Fibroblast of mammary gland (primary cell): ENCODE measurements around the gene KATNAL1.

Experiments used
- DNase-seq: peaks from one replicate; pipeline ENCODE4 v3.0.0-alpha.2; 2010; ENCODE audit warnings: low read depth
- H3K4me3 ChIP-seq: 2 replicates; pipeline ENCODE4 v1.5.1; 2011; ENCODE audit warnings: low read depth, mild to moderate bottlenecking, low read length, moderate library complexity; ENCODE audit not compliant: control insufficient read depth
- TF ChIP-seq, protein P1 (sequence below): conservative IDR thresholded peaks from 2 replicates; pipeline ENCODE4 v1.5.1; 2011; ENCODE audit warnings: low read depth, low read length, inconsistent platforms; ENCODE audit not compliant: control insufficient read depth, insufficient read depth

Gene KATNAL1

GRCh38 chr13:30312904-30313303 is 5.6 kb upstream of the KATNAL1 start:
- no peak overlapping the region for H3K4me3 ChIP-seq
- DNase-seq, result no peak

DNA sequence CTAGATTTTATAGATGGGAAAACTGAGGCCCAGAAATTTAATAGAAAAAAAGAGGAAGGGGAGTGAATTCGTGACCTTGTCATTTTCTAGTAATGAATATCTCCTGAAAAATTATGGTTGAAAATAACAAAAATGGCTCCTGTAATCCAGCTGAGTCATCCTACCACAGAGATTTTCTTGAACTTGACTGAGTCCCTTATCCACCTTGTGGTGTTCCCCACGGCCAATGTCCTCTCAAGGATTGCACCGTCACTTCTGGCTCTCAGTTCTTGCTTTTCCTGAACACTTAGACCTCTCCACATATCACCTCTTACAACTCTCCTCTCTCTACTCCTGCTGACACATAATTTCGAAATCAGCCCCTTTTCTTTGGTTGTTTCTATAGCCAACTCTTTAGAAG is 1.2 kb upstream of the KATNAL1 start:
- peak; percentile 47 for DNase-seq
- no peak overlapping the region for H3K4me3 ChIP-seq
- TF ChIP-seq, protein P1, sequence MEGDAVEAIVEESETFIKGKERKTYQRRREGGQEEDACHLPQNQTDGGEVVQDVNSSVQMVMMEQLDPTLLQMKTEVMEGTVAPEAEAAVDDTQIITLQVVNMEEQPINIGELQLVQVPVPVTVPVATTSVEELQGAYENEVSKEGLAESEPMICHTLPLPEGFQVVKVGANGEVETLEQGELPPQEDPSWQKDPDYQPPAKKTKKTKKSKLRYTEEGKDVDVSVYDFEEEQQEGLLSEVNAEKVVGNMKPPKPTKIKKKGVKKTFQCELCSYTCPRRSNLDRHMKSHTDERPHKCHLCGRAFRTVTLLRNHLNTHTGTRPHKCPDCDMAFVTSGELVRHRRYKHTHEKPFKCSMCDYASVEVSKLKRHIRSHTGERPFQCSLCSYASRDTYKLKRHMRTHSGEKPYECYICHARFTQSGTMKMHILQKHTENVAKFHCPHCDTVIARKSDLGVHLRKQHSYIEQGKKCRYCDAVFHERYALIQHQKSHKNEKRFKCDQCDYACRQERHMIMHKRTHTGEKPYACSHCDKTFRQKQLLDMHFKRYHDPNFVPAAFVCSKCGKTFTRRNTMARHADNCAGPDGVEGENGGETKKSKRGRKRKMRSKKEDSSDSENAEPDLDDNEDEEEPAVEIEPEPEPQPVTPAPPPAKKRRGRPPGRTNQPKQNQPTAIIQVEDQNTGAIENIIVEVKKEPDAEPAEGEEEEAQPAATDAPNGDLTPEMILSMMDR, result no peak

More at GRCh38 chr13:30312904-30313303, 5.6 kb upstream of the KATNAL1 start:
- TF ChIP-seq, protein P1, result no peak

- DNase-seq, result no peak
- peak overlapping the region; percentile 88 for H3K4me3 ChIP-seq
- TF ChIP-seq, protein P1, result no peak
Observed at GRCh38 chr13:30307971-30308290, 580 bp upstream of the KATNAL1 start.

- peak; percentile 89 for DNase-seq
- TF ChIP-seq, protein P1, result no peak
- peak overlapping the region; percentile 88 for H3K4me3 ChIP-seq
Observed at GRCh38 chr13:30306762-30307193, 573 bp downstream of the KATNAL1 start.

DNA sequence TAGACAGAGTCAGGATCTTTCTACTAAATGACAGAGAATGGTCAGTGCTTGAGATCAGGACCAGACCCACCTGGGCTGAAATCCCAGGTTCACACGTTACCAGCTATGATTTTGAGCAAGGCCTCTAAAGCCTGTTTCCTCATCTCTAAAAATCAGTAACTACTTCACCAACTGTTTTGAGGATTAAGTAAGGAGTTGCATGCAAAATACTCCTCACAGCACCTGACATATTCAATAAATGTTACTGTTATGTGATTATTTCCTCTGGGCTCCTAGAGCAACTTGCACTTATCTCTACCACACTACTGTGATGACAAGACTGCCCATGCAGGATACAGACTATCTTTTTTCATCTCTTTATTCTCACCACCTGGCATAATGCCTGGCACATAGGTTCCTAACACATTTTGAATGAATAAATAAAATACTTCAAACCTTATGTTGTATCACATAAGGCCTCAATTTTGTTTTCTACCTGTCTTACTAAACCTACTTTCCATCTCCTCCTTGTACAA is 1.8 kb downstream of the KATNAL1 start:
- H3K4me3 ChIP-seq, result peak overlapping the region; percentile 88
- TF ChIP-seq, protein P1, result no peak

GRCh38 chr13:30303269-30303668 is 4.1 kb downstream of the KATNAL1 start:
- TF ChIP-seq, protein P1, result no peak
- DNase-seq, result no peak
- no peak overlapping the region for H3K4me3 ChIP-seq

More for the DNA sequence above, 1.8 kb downstream of the KATNAL1 start:
- no peak for DNase-seq

- H3K4me3 ChIP-seq, result no peak overlapping the region
- DNase-seq, result peak; percentile 8
- TF ChIP-seq, protein P1, result no peak
Observed at GRCh38 chr13:30301827-30302226, 5.5 kb downstream of the KATNAL1 start.
